SK-N-SH (cell line): Measurements from ENCODE around the gene VNN1. TPM values are rescaled to one million over a fixed set of nuclear protein-coding genes. Genes with fewer than 3 reads are reported as not detected.

Source experiments
- CTCF ChIA-PET: fragments of 300-600, 350-600 bp; formaldehyde crosslinking; extraction: SDS; loops from one replicate; lab custom pipeline; 2021; lab: Yijun Ruan, JAX
- POLR2A ChIA-PET: fragments of 350-600 bp; sonication (Branson Sonifier 250); formaldehyde crosslinking; extraction: SDS; loops from one replicate; lab custom pipeline; 2020; ENCODE audit warnings: antibody characterized with exemption, inconsistent platforms; lab: Yijun Ruan, JAX
- DNase-seq: peaks from one replicate; pipeline ENCODE4 v3.0.0; 2012
- H2AFZ ChIP-seq: fragments of 200-600 bp; sonication (generic); 2 replicates; pipeline ENCODE4 v1.8.1; 2016; ENCODE audit warnings: antibody characterized with exemption, mild to moderate bottlenecking, low read depth
- H3F3A ChIP-seq: fragments of 200-600 bp; sonication (generic); replicated peaks from 2 replicates; pipeline ENCODE3; 2016; ENCODE audit warnings: antibody characterized with exemption, mild to moderate bottlenecking; ENCODE audit not compliant: insufficient read depth
- H3K27ac ChIP-seq, 2 experiments: fragments of 200-500 bp in 1 of 2; fragments of 200-600 bp in 1 of 2; sonication (Bioruptor generic) in 1 of 2; sonication (generic), shearing (Covaris generic) in 1 of 2; 2 replicates each; pipeline versions ENCODE4 v1.5.1 to v1.6.1; 2014 to 2016; ENCODE audit warnings: low read depth in 2 of 2, inconsistent platforms in 1 of 2, low read length in 1 of 2, mild to moderate bottlenecking in 1 of 2, mixed read lengths in 1 of 2
- H3K27me3 ChIP-seq: fragments of 200-600 bp; sonication (generic), shearing (Covaris generic); 2 replicates; pipeline ENCODE4 v1.6.1; 2016; ENCODE audit warnings: mixed run types; ENCODE audit not compliant: insufficient read depth
- H3K36me3 ChIP-seq, 2 experiments: fragments of 200-500 bp in 1 of 2; fragments of 200-600 bp in 1 of 2; sonication (Bioruptor generic) in 1 of 2; sonication (generic) in 1 of 2; replicated peaks in 1 of 2; 2 replicates each; pipeline versions ENCODE3 to v1.5.1; 2014 to 2016; ENCODE audit warnings: low read length in 1 of 2, mild to moderate bottlenecking in 1 of 2; ENCODE audit not compliant: insufficient read depth in 2 of 2, control insufficient read depth in 1 of 2
- H3K4me1 ChIP-seq, 2 experiments: fragments of 200-500 bp in 1 of 2; fragments of 200-600 bp in 1 of 2; sonication (Bioruptor generic) in 1 of 2; sonication (generic), shearing (Covaris generic) in 1 of 2; 2 replicates each; pipeline versions ENCODE4 v1.5.1 to v1.6.1; 2014 to 2016; ENCODE audit warnings: low read depth in 1 of 2, low read length in 1 of 2, mixed run types in 1 of 2; ENCODE audit not compliant: insufficient read depth in 2 of 2, control insufficient read depth in 1 of 2
- H3K4me2 ChIP-seq: fragments of 200-600 bp; sonication (generic), shearing (Covaris generic); 2 replicates; pipeline ENCODE4 v1.6.1; 2017; ENCODE audit warnings: mixed run types
- H3K4me3 ChIP-seq, 2 experiments: fragments of 200-500 bp in 1 of 2; fragments of 200-600 bp in 1 of 2; sonication (Bioruptor generic) in 1 of 2; sonication (generic), shearing (Covaris generic) in 1 of 2; 2 replicates each; pipeline versions ENCODE4 v1.5.1 to v1.8.1; 2014 to 2016; ENCODE audit warnings: low read depth in 2 of 2, inconsistent platforms in 1 of 2, low read length in 1 of 2, mild to moderate bottlenecking in 1 of 2, mixed read lengths in 1 of 2, moderate library complexity in 1 of 2
- H3K79me2 ChIP-seq: fragments of 200-600 bp; sonication (generic); 2 replicates; pipeline ENCODE4 v1.8.1; 2017; ENCODE audit warnings: mild to moderate bottlenecking; ENCODE audit not compliant: insufficient read depth
- H3K9ac ChIP-seq: fragments of 200-600 bp; sonication (generic); 2 replicates; pipeline ENCODE4 v1.6.1; 2017; ENCODE audit warnings: mixed run types
- H3K9me2 ChIP-seq: fragments of 200-600 bp; sonication (generic); 2 replicates; pipeline ENCODE4 v1.6.1; 2017; ENCODE audit warnings: mixed run types
- H3K9me3 ChIP-seq: fragments of 200-600 bp; sonication (generic); 2 replicates; pipeline ENCODE4 v1.6.1; 2017; ENCODE audit warnings: mixed run types, mild to moderate bottlenecking, moderate library complexity
- H4K20me1 ChIP-seq: fragments of 200-600 bp; sonication (generic); 2 replicates; pipeline ENCODE4 v1.6.1; 2017; ENCODE audit warnings: mild to moderate bottlenecking, mixed run types; ENCODE audit not compliant: insufficient read depth
- CTCF ChIP-seq: fragments of 200-600 bp; sonication (generic); IDR thresholded peaks from 2 replicates; pipeline ENCODE4 v1.6.1; 2017; ENCODE audit warnings: antibody characterized with exemption, mild to moderate bottlenecking, moderate library complexity
- ELF1 ChIP-seq: IDR thresholded peaks from 2 replicates; pipeline ENCODE4 v1.4.0; 2012
- EP300 ChIP-seq, 2 experiments: IDR thresholded peaks; 2 replicates each; pipeline versions ENCODE4 v1.4.0 to v1.6.1; 2012; ENCODE audit warnings: borderline replicate concordance in 1 of 2, low read depth in 1 of 2, low read length in 1 of 2
- FOSL2 ChIP-seq: IDR thresholded peaks from 2 replicates; pipeline ENCODE4 v1.4.0; 2012; ENCODE audit warnings: low read depth, mild to moderate bottlenecking, moderate library complexity, borderline replicate concordance
- FOXM1 ChIP-seq: IDR thresholded peaks from 2 replicates; pipeline ENCODE4 v1.4.0; 2012; ENCODE audit warnings: low read depth, mild to moderate bottlenecking
- GATA2 ChIP-seq: sonication (generic); formaldehyde crosslinking; IDR thresholded peaks from 2 replicates; pipeline ENCODE4 v1.5.0; 2020; ENCODE audit warnings: mild to moderate bottlenecking, missing genetic modification reagents
- MEF2A ChIP-seq: IDR thresholded peaks from 2 replicates; pipeline ENCODE4 v1.4.0; 2012; ENCODE audit warnings: low read depth, borderline replicate concordance
- NFIC ChIP-seq: IDR thresholded peaks from 2 replicates; pipeline ENCODE4 v1.4.0; 2012; ENCODE audit warnings: borderline replicate concordance
- NRF1 ChIP-seq: IDR thresholded peaks from 2 replicates; pipeline ENCODE4 v1.6.1; 2012; ENCODE audit warnings: low read depth, mild to moderate bottlenecking, low read length
- RCOR1 ChIP-seq: fragments of 150-350 bp; IDR thresholded peaks from 2 replicates; pipeline ENCODE4 v1.6.1; 2017; ENCODE audit warnings: antibody characterized with exemption, low read length
- RXRA ChIP-seq: IDR thresholded peaks from 2 replicates; pipeline ENCODE4 v1.4.0; 2012; ENCODE audit warnings: low read depth, mild to moderate bottlenecking, borderline replicate concordance
- SMC3 ChIP-seq: IDR thresholded peaks from 2 replicates; pipeline ENCODE4 v1.6.1; 2012; ENCODE audit warnings: low read depth, low read length, improper control_type of control experiment
- TCF12 ChIP-seq: IDR thresholded peaks from 2 replicates; pipeline ENCODE4 v1.4.0; 2012
- USF2 ChIP-seq: fragments of 150-350 bp; IDR thresholded peaks from 2 replicates; pipeline ENCODE4 v1.6.1; 2017; ENCODE audit warnings: antibody characterized with exemption, low read length, low read depth, borderline replicate concordance
- YY1 ChIP-seq: IDR thresholded peaks from 2 replicates; pipeline ENCODE4 v1.4.0; 2012; ENCODE audit warnings: low read depth, mild to moderate bottlenecking
- ZBTB33 ChIP-seq: IDR thresholded peaks from 2 replicates; pipeline ENCODE4 v1.4.0; 2012; ENCODE audit warnings: low read depth, borderline replicate concordance
- WGBS: methylation state at CpG from one replicate; pipeline ENCODE4 v1.1.6; 2017; ENCODE audit warnings: low lambda C conversion rate; 5-methylcytosine and 5-hydroxymethylcytosine counted together
- polyA plus RNA-seq, 3 experiments: library from polyadenylated mRNA; depleted of rRNA; stranded (reverse); fragments of >200 nt; gene quantifications; 2 replicates each; pipeline ENCODE4 v1.2.3, GENCODE V29; 2012
- TF ChIP-seq, protein P1 (sequence below): IDR thresholded peaks from 2 replicates; pipeline ENCODE4 v1.6.1; 2012; ENCODE audit warnings: mild to moderate bottlenecking, low read depth, low read length, moderate library complexity
- TF ChIP-seq, protein P2 (sequence below): fragments of 150-350 bp; IDR thresholded peaks from 2 replicates; pipeline ENCODE4 v1.6.1; 2016; ENCODE audit warnings: mild to moderate bottlenecking, low read depth, low read length
- TF ChIP-seq, protein P3 (sequence below): IDR thresholded peaks from 2 replicates; pipeline ENCODE4 v1.4.0; 2012; ENCODE audit warnings: low read depth, borderline replicate concordance

The VNN1 gene
- polyA plus RNA-seq, 1 of the 3 experiments (the other 2 are of a cell fraction) = not detected

DNA sequence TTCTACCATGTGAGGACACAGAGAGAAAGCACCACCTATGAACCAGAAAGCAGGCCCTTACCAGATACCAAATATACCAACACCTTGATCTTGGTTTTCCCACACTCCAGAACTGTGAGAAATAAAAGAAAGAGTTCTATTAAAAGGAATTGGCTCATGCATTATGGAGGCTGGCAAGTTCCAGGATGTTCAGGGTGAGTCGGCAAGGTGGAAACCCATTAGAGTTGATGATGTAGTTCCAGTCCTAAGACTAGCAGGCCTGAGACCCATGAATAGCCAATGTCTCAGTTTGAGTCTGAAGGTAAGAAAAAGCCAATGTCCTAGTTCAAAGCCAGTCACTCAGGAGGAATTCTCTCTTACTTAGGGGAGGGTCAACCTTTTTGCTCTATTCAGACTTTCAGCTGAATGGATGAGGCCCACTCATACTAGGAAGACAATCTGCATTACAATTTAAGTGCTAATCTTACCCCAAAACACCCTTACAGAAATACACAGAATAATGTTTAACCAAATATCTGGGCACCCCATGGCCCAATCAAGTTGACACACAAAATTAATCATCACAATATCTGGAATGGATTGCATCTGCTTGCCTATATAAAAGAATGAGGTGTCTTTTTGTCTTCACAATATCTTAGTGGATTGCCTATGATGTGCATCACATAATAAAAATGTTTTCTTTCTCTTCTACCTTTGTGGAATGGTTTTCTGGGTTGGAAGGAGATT is 49.4 kb downstream of the VNN1 start:
- WGBS = 28% methylated on average over 1 of the region's 1 CpG
- no peak overlapping the region for H2AFZ ChIP-seq
- H3K9ac ChIP-seq = no peak overlapping the region

More for the DNA sequence above, 49.4 kb downstream of the VNN1 start:
- H3K4me3 ChIP-seq = no peak overlapping the region
- no peaks in the 10 kb centered on the region for H4K20me1 ChIP-seq
- no peak for DNase-seq
- H3K9me3 ChIP-seq = no peaks in the 10 kb centered on the region
- no peaks in the 10 kb centered on the region for H3K79me2 ChIP-seq
- H3K27ac ChIP-seq = no peak overlapping the region
- no peaks in the 10 kb centered on the region for H3K9me2 ChIP-seq
- H3K36me3 ChIP-seq = no peaks in the 10 kb centered on the region
- no peak overlapping the region for H3K4me2 ChIP-seq
- no peak for TF ChIP-seq ZBTB33
- no peak for TF ChIP-seq EP300 (IDR thresholded peaks at IDR 0.05; ENCODE audit: borderline replicate concordance in 1 of 2, low read depth in 1 of 2, low read length in 1 of 2)
- no peak for TF ChIP-seq FOXM1
- TF ChIP-seq SMC3 = no peak
- no peak for TF ChIP-seq RCOR1
- no peak for TF ChIP-seq GATA2 (CRISPR knock-in tag)
- TF ChIP-seq, protein P1, sequence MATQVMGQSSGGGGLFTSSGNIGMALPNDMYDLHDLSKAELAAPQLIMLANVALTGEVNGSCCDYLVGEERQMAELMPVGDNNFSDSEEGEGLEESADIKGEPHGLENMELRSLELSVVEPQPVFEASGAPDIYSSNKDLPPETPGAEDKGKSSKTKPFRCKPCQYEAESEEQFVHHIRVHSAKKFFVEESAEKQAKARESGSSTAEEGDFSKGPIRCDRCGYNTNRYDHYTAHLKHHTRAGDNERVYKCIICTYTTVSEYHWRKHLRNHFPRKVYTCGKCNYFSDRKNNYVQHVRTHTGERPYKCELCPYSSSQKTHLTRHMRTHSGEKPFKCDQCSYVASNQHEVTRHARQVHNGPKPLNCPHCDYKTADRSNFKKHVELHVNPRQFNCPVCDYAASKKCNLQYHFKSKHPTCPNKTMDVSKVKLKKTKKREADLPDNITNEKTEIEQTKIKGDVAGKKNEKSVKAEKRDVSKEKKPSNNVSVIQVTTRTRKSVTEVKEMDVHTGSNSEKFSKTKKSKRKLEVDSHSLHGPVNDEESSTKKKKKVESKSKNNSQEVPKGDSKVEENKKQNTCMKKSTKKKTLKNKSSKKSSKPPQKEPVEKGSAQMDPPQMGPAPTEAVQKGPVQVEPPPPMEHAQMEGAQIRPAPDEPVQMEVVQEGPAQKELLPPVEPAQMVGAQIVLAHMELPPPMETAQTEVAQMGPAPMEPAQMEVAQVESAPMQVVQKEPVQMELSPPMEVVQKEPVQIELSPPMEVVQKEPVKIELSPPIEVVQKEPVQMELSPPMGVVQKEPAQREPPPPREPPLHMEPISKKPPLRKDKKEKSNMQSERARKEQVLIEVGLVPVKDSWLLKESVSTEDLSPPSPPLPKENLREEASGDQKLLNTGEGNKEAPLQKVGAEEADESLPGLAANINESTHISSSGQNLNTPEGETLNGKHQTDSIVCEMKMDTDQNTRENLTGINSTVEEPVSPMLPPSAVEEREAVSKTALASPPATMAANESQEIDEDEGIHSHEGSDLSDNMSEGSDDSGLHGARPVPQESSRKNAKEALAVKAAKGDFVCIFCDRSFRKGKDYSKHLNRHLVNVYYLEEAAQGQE = no peak
- TF ChIP-seq, protein P2, sequence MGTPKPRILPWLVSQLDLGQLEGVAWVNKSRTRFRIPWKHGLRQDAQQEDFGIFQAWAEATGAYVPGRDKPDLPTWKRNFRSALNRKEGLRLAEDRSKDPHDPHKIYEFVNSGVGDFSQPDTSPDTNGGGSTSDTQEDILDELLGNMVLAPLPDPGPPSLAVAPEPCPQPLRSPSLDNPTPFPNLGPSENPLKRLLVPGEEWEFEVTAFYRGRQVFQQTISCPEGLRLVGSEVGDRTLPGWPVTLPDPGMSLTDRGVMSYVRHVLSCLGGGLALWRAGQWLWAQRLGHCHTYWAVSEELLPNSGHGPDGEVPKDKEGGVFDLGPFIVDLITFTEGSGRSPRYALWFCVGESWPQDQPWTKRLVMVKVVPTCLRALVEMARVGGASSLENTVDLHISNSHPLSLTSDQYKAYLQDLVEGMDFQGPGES = no peak
- TF ChIP-seq MEF2A = no peak
- TF ChIP-seq TCF12 = no peak
- TF ChIP-seq NRF1 = no peak
- TF ChIP-seq, protein P3, sequence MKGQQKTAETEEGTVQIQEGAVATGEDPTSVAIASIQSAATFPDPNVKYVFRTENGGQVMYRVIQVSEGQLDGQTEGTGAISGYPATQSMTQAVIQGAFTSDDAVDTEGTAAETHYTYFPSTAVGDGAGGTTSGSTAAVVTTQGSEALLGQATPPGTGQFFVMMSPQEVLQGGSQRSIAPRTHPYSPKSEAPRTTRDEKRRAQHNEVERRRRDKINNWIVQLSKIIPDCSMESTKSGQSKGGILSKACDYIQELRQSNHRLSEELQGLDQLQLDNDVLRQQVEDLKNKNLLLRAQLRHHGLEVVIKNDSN = no peak
- TF ChIP-seq FOSL2 = no peak
- TF ChIP-seq NFIC = no peak
- no peak for TF ChIP-seq CTCF
- no peak for TF ChIP-seq YY1
- TF ChIP-seq USF2 = no peak
- no peak for TF ChIP-seq RXRA
- TF ChIP-seq ELF1 = no peak
- POLR2A ChIA-PET = no interaction called here
- no peaks in the 10 kb centered on the region for H3K4me1 ChIP-seq
- CTCF ChIA-PET = no interaction called here
- H3K27me3 ChIP-seq = no peaks in the 10 kb centered on the region
- no peaks in the 10 kb centered on the region for H3F3A ChIP-seq
